ENCODE measurements around the gene TSKU. TPM values are rescaled to one million over a fixed set of nuclear protein-coding genes. Genes with fewer than 3 reads are reported as not detected.
"Not testable (repeated sequence)": the region's sequence is repeated elsewhere in the genome, so short reads cannot be mapped to it uniquely, and the experiment has no call there.

The TSKU gene
- total RNA-seq, 1 experiment from 2014 or later = 99.4 TPM

DNA sequence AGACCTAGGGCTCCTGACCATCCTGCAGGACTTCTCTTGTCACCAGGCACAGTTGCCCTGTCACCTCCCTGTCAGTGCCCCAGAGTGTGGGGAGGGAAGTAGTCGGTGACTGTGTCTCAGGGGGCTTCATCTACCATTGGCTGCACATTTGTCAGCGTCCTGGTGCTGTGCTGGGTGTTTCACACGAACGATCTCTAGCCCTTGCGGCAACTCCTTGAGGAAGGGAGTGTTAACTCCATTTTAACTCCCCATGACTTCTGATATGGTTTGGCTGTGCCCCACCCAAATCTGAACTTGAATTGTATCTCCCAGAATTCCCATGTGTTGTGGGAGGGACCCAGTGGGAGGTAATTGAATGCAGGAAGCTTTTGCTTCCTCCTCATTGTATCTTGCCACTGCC, 7.1 kb downstream of the TSKU start:
- Histone ChIP-seq H3K27ac (peak overlapping the region; percentile 85), H3F3A (ENCODE audit: insufficient read depth, low read depth) (peaks cover 50% of the 10 kb centered on the region), H3K79me2 (ENCODE audit: low read depth) (peaks cover 97% of the 10 kb centered on the region), H2AFZ (no peak overlapping the region), H3K36me3 (ENCODE audit: low read depth) (peaks cover 75% of the 10 kb centered on the region), H3K4me3 (no peak overlapping the region), H4K20me1 (ENCODE audit: insufficient read depth) (peaks cover 76% of the 10 kb centered on the region), H3K9me2 (ENCODE audit: insufficient read depth) (no peaks in the 10 kb centered on the region), H3K4me2 (peak overlapping the region; percentile 98), H3K27me3 (ENCODE audit: insufficient read depth, low read depth) (no peaks in the 10 kb centered on the region), H3K9me3 (ENCODE audit: insufficient read depth, low read depth) (no peaks in the 10 kb centered on the region), H3K4me1 (replicated peaks; ENCODE audit: insufficient read depth) (peaks cover 87% of the 10 kb centered on the region)
- intact Hi-C loops (cut with micrococcal nuclease; ENCODE audit: unreplicated experiment) = no loop called here
- DNase-seq = no peak
- no peak for TF ChIP-seq EZH2 (IDR thresholded peaks at IDR 0.05; ENCODE audit: low read depth)
- TF ChIP-seq, protein P1, sequence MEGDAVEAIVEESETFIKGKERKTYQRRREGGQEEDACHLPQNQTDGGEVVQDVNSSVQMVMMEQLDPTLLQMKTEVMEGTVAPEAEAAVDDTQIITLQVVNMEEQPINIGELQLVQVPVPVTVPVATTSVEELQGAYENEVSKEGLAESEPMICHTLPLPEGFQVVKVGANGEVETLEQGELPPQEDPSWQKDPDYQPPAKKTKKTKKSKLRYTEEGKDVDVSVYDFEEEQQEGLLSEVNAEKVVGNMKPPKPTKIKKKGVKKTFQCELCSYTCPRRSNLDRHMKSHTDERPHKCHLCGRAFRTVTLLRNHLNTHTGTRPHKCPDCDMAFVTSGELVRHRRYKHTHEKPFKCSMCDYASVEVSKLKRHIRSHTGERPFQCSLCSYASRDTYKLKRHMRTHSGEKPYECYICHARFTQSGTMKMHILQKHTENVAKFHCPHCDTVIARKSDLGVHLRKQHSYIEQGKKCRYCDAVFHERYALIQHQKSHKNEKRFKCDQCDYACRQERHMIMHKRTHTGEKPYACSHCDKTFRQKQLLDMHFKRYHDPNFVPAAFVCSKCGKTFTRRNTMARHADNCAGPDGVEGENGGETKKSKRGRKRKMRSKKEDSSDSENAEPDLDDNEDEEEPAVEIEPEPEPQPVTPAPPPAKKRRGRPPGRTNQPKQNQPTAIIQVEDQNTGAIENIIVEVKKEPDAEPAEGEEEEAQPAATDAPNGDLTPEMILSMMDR (conservative IDR thresholded peaks at IDR 0.05) = no peak
- ChIA-PET CTCF (no interaction called here), POLR2A (ENCODE audit: unreplicated experiment) (no interaction called here)
- BruUV-seq (replicated peaks) = no TSS peak

DNA sequence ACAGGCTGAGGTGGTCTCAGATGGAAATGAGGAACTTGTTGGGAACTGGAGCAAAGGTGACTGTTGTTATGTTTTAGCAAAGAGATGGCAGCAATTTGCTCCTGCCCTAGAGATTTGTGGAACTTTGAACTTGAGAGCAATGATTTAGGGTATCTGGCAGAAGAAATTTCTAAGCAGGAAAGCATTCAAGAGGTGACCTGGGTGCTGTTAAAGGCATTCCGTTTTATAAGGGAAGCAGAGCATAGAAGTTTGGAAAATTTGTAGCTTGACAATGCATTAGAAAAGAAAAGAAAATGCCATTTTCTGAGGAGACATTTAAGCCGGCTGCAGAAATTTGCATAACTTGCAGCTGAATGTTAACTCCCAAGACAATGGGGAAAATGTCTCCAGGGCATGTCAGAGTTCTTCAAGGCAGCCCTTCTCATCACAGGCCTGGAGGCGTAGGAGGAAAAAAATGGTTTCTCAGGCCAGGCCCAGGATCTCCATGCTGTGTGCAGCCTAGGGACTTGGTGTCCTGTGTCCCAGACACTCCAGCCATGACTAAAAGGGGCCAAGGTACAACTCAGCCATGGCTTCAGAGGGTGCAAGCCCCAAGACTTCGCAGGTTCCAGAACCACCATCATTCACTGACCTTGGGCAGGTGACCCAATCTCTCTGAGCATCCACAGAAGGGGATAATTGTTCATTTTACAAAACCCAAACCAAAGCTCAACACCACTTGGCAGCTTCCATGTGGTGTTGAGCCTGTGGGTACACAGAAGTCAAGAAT, 8.0 kb downstream of the TSKU start:
- CTCF ChIA-PET = interaction anchor here (1.6 kb wide), 1 partner anchor 300 kb away, joined by 3 read pairs; no protein-coding TSS in a partner anchor
- H3K4me3 ChIP-seq; BruUV-seq (replicated peaks); DNase-seq; H3K9me2 ChIP-seq (ENCODE audit: insufficient read depth); POLR2A ChIA-PET (ENCODE audit: unreplicated experiment); H3K9me3 ChIP-seq (ENCODE audit: insufficient read depth, low read depth); H2AFZ ChIP-seq; H3K27me3 ChIP-seq (ENCODE audit: insufficient read depth, low read depth); intact Hi-C loops (cut with micrococcal nuclease; ENCODE audit: unreplicated experiment): not testable (repeated sequence)
- Histone ChIP-seq H3K27ac (peak overlapping the region; percentile 72), H3K36me3 (ENCODE audit: low read depth) (peaks cover 72% of the 10 kb centered on the region), H3K79me2 (ENCODE audit: low read depth) (peaks cover 97% of the 10 kb centered on the region), H3F3A (ENCODE audit: insufficient read depth, low read depth) (peaks cover 49% of the 10 kb centered on the region), H3K4me1 (replicated peaks; ENCODE audit: insufficient read depth) (peaks cover 78% of the 10 kb centered on the region), H4K20me1 (ENCODE audit: insufficient read depth) (peaks cover 76% of the 10 kb centered on the region), H3K4me2 (peak overlapping the region; percentile 98)

DNA sequence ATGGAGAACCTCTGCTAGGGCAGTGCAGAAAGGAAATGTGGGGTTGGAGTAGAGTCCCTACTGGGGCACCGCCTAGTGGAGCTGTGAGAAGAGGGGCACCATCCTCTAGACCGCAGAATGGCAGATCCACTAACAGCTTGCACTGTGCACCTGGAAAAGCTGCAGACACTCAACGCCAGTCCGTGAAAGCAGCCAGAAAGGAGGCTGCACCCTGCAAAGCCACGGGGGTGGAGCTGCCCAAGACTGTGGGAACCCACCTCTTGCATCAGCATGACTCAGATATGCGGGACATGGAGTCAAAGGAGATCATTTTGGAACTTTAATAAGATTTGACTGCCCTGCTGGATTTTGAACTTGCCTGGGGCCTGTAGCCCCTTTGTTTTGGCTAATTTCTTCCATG, 8.7 kb downstream of the TSKU start:
- DNase-seq = peak; percentile 77
- ChIA-PET POLR2A (ENCODE audit: unreplicated experiment) (interaction anchor here (0.7 kb wide), 1 partner anchor 69 kb away, joined by 4 read pairs; no protein-coding TSS in a partner anchor), CTCF (interaction anchor here (1.6 kb wide), 1 partner anchor 300 kb away, joined by 3 read pairs; no protein-coding TSS in a partner anchor)
- intact Hi-C loops (cut with micrococcal nuclease; ENCODE audit: unreplicated experiment) = no loop called here
- no peaks in the 10 kb centered on the region for H3K9me2 ChIP-seq (ENCODE audit: insufficient read depth)
- H3K27me3 ChIP-seq (ENCODE audit: insufficient read depth, low read depth) = no peaks in the 10 kb centered on the region
- peak overlapping the region; percentile 35; the same call in 1 of the 2 replicates for H3K4me3 ChIP-seq
- H4K20me1 ChIP-seq (ENCODE audit: insufficient read depth) = peaks cover 76% of the 10 kb centered on the region
- H3K4me1 ChIP-seq (replicated peaks; ENCODE audit: insufficient read depth) = peaks cover 71% of the 10 kb centered on the region
- peaks cover 97% of the 10 kb centered on the region for H3K79me2 ChIP-seq (ENCODE audit: low read depth)
- H3K27ac ChIP-seq = peak overlapping the region; percentile 72
- H3K9me3 ChIP-seq (ENCODE audit: insufficient read depth, low read depth) = no peaks in the 10 kb centered on the region
- no peak overlapping the region for H2AFZ ChIP-seq
- H3K36me3 ChIP-seq (ENCODE audit: low read depth) = peaks cover 74% of the 10 kb centered on the region
- no TSS peak for BruUV-seq (replicated peaks)
- peak overlapping the region; percentile 98 for H3K4me2 ChIP-seq
- TF ChIP-seq, protein P1 (conservative IDR thresholded peaks at IDR 0.05) = no peak
- no peak for TF ChIP-seq EZH2 (IDR thresholded peaks at IDR 0.05; ENCODE audit: low read depth)
- peaks cover 49% of the 10 kb centered on the region for H3F3A ChIP-seq (ENCODE audit: insufficient read depth, low read depth)
